HG02938 (cell line): Measurements from ENCODE around the gene SLC25A11.
"Not testable (repeated sequence)": the region's sequence is repeated elsewhere in the genome, so short reads cannot be mapped to it uniquely, and the experiment has no call there.

Experiments used
- ATAC-seq: cut with Tn5 transposase; IDR thresholded peaks from one replicate; pipeline ENCODE4 v1.9.1; 2021; ENCODE audit warnings: mild to moderate bottlenecking, moderate library complexity; ENCODE audit not compliant: unreplicated experiment

SLC25A11 gene

DNA sequence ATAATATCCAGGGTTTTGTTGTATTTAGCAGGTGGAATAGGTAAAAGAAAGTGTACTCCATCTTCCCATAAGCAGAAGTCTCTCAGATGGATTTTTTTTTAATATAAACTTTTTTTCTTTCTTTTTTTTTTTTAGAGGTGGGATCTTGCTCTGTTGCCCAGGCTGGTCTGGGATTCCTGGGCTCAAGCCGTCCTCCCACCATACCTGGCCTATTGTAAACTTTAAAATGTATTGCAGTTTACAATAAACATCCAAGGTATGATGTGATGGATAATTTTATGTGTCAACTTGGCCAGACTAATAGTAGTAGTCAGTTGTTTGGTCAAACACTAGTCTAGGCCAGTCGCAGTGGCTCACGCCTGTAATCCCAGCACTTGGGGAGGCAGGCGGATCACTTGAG lies 18.5 kb downstream of the SLC25A11 start:
- no peak for ATAC-seq

DNA sequence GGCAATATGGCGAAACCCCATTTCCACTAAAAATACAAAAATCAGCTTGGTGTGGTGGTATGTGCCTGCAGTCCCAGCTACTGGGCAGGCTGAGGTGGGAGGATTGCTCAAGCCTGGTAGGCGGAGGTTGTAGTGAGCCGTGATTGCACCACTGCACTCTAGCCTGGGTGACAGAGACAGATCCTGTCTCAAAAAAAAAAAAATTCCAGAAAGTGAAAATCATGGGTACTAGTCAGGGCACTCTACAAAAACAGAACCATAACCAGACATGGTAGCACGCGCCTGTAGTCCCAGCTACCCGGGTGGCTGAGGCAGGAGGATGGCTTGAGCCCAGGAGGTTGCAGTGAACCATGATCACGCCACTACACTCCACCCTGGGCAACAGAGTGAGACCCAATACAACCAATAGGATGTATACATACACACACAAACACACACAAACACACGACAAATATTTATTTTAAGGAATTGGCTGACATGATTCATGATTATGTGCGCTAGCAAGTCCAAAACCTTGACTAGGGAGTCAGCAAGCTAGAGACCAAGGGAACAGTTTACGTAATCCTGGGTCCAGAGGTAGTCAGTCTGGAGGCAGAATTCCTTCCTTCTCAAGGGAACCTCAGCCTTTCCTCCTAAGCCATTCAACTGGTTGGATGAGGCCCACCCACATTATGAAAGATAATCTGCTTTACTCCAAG lies 19.3 kb downstream of the SLC25A11 start:
- no peak for ATAC-seq

DNA sequence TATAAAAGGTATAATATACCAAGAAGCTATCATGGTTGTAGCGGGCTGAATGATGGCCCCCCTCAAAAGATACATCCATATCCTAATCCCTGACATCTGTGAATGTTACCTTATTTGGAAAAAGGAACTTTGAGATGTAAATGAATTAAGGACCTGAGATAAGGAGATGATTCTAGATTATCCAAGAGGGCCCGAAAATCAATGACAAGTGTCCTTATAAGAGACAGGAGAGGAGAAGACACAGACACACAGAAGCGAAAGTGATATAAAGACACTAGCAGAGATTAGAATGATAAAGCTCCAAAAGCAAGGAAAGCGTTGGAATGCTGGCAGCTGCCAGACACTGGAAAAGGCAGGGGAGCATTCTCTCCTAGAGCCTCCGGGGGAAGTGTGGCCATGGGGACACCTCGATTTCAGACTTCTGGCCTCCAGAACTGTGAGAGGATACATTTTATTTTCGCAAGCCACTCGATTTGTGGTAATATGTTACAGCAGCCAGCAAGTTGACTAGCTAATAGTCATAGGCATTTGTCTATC lies 20.3 kb downstream of the SLC25A11 start:
- ATAC-seq, result no peak

DNA sequence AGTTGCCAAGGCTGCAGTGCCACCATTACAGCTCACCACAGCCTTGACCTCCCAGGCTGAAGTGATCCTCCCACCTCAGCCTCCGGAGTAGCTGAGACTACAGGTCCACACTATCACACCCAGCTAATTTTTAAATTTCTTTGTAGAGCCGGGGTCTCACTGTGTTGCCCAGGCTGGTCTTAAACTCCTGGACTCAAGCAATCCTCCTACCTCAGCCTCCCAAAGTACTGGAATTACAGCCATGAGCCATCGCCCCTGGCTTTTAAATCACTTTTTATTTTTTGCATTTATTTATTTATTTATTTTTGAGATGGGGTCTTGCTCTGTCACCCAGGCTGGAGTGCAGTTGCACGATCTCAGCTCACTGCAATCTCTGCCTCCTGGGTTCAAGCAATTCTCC lies 25.3 kb downstream of the SLC25A11 start:
- ATAC-seq, result not testable (repeated sequence)

DNA sequence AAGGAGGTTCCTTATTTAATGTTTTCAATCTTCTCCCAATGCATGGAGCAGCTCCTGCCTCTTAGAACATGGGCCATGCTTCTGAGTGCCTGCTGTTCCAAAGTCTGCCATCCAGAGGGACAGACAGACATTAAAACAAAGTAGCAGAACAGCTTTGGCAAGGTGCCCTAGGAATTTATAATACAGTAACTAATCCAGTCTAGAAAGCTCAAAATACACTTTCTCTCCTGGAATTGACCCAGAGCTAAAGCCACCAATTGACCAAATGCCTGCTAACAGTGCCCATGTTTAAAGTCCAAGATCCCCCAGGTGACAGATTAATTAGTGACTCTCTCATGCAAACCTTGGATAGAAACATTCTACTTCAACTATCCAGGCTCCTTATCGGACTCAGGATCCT lies 25.9 kb downstream of the SLC25A11 start:
- ATAC-seq, result no peak

DNA sequence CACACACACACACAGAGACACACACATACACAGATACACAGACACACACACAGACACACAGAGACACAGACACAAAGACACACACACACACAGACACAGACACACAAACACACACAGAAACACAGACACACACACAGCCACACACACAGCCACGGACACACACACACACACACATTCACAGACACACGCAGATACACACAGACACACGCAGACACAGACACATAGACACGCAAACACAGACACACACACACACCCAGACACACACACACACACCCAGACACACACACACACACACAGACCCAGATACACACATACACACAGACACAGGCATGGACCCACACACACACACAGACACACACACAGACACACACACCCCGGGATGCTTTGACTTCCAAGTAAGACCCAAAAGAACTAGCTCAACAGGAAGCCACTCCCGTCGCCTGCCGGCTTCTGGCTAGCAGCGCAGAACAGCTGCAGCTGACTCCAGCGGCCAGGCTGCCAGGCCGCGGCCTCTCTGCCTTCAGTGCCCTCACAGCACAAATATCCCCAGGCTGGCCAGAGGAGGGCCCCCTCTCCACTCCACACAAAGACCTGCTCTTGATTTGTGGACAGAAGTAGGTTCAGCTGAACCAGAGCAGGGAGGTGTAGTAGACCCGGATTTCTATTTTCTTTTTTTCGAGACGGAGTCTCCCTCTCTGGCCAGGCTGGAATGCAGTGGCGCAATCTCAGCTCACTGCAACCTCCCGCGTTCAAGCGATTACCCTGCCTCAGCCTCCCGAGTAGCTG lies 30.9 kb downstream of the SLC25A11 start:
- no peak for ATAC-seq

DNA sequence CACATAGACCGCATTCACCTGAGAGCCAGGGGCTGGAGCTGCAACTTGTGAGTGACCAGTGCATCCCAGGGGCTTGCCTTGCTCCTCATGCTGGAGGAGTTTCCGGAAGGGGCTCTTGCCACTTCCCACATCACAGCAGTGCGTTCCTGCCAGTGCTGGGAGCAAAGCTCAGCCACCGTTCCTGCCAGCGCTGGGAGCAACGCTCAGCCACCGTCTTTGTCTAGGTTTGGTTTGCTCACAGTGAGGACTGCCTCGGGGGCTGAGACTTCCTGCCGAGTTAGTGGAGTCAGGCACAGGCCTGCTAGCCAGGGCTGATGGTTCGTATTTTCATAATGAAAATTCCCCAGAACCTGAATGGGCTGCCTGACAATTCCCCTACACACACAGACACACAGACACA lies 31.5 kb downstream of the SLC25A11 start:
- ATAC-seq, result no peak

DNA sequence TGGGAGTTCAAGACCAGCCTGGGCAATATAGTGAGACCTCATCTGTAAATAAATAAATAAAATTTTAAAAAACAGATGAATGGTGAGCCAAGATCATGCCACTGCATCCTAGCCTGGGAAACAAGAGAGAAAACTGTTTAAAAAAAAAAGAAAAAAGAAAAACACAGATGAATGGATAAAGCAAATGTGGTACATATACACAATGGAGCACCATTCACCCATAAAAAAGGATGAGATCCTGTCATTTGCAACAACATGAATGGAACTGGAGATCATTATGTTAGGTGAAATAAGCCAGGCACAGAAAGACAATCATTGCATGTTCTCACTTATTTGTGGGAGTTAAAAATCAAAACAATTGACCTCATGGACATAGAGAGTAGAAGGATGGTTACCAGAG lies 33.2 kb downstream of the SLC25A11 start:
- ATAC-seq, result not testable (repeated sequence)

DNA sequence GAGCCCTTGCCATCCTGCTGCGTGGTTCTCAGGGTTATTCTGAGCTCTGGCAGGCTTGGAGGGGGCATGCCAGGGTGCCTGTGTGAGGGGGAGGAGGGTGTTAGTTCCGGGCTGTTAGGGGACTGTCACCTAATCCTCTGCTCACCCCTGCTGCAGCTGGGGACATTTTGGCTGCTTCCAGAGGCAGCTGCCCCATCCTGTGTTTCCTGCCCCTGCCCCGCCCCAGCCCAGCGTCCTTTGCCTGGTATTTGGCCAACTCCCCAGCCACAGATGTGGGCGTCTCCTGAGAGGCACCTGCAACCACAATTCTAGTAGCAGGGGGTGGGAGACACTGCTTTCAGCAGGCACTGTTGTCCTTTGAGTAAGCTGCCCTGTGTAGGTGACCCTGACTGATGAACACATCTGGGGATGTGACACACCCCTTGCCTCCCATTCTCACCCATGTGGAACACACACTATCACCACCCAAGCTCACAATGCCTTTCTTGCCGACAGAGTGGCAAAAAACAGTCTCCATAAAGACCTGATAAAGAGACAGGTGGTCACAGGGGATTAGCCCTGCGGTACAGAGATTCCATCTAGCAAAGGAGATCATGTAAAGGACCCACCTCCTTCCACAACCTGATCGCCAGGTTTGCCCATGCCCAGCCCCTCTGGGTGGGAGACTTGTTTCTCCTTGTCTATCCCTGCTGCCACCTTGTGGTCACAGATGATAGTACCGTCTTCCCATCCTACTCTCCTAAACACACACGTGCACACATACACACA lies 36.6 kb downstream of the SLC25A11 start, which contains the start of gene CHRNE:
TSS of gene CHRNE (minus strand) at position 48 of the 768 bp plus-strand sequence. CDS start at position 13, 35 bp downstream.
- ATAC-seq, result no peak

DNA sequence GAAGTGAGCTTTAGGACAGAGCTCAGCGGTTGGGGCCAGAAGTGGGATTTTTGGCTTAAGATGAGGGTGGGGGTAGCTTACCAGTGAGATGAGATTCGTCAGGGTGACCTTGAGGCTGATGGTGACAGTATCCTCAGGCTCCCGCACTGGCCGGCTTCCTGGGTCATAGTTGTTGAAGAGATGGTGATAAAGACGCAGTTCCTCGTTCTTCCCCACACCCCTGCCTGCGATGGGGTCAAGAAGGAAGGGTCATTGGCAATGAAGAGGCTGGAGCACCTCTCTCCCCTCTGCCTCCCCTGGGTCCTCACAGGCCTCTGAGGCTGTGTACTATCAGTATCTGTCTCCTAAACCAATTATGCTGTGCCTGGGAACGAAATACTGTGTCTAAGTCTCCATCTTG lies 37.3 kb downstream of the SLC25A11 start:
- ATAC-seq, result no peak

DNA sequence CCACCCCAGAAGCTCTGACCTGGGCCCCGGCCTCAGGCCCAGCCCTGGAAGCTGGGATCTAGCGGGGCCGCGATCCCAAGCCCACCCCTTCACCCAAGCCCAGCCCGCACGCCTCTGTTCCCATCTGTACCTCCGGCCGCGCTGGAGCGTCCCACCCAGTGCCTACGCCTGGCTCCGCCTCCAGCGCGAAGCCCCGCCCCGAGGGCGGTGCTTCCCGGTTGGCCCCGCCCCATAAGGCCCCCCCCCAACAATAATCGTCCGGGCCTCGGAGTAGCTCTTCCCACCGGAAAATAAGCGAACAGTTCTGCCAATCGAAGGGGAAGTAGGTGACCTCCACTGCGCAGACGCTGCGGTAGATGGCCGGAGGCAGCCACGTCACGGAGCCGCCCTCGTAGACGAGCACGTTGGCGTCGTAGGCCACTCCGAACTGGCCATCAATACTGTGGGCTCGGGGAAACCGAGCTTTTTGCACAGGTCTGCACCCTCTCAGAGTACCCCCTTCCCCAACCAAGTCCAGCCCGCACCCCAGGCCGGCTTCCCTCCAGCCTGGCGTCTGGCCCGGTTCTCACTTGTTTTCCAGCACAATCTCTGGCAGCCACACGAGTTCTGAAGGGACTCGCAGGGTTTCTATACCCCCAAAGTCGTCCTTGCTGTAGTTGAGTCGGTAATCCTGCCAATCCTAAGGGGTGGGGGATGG lies 38.0 kb downstream of the SLC25A11 start:
- ATAC-seq, result no peak

DNA sequence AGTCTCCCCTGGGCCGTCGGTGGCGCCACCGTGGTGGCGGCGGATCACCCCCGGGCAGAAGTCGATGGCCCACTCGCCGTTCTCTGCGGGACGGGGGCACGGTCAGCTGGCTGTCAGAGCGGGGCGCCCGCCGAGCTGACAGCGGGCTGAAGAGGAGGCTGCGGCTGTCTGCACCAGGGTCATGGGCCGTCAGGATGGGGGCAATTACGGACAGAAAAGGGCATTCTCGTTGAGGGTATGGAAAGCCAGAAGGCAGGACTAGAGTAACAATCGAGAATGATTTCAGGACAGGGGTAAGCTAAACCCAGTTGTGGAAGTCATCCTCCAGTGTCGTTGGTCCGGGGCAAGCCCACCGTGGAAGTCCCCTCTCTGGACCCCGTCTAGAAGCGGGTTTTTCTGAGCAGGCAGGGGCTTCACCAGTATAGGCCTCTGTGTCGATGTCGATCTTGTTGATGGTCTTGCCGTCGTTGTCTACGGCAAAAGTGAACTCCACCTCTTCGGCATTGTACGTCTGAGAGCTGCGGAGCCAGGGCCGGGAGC lies 38.7 kb downstream of the SLC25A11 start:
- no peak for ATAC-seq

DNA sequence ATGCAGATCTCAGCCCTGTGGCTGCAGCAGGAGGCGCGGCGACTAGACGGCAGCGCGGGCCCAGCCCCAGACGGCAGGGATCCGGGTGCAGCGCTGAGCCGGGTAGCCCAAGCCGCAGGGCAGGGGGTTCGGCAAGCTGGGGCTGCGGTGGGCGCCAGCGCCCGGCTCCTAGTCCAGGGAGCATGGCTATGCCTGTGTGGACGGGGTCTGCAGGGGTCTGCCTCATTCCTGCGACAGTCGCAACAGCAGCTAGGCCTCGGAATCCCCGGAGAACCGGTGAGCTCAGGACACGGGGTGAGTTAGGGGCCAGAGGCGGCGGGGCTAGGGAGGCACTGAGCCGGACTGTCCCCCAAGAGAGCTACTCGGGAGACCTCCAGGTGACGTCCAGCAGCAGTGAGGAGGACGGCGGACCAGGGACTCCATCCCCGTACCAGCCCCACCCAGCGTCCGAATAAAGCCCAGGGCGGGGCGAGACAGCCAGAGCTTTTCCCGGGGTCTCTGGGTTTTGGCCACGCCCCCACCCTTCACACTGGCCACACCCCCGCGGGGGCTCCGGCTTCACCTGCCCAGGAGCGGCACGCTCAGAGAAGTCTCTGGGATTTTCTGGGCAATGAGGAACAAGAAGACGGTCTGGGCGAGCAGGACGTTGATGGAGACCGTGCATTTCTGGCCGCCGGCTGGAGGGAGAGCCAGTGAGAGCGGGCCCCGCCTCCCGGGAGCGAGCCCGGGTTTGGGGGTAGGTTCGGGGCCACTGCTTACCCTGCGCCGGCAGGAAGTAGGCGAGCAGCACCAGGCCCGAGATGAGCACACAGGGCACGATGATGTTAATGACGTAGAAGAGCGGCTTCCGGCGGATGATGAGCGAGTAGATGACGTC lies 39.4 kb downstream of the SLC25A11 start:
- ATAC-seq, result no peak

DNA sequence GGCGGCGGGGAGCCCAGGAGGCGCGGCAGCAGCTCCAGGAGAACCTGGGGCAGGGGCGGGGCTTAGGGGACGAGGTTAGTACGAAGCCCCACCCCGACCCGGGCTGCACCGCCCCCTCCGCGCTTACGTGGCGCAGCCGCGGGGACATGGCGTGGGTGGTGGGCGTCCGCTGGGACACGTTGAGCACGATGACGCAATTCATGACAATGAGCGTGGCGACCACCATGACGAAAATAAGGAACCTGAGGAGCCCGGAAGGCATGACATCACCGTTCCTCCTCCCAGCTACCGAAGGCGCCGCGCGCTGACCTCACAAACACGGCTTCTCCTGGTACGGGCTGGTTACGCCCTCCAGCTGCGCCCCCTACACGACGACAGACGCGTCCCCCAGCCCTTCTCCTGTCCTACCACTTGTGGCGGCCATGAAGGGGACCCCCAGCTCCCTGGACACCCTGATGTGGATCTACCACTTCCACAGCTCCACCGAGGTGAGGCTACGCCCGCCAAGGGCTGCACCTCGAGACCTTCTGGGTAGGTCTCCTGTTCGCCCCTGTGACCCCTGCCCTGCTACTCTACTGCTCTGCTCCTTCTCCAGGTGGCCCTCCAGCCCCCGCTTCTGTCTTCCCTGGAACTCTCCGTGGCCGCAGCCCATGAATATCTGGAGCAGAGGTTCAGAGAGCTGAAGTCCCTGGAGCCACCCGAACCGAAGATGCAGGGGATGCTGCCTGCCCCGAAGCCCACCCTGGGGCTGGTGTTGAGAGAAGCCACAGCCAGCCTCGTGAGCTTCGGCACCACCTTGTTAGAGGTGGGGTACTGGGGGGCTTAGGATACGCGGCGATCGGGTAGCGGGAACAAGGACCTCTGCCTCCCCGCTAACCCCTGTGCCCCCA lies 40.3 kb downstream of the SLC25A11 start, which contains the start of gene C17orf107:
TSS of gene C17orf107 (plus strand) at position 196 of the 890 bp plus-strand sequence. CDS start at position 423, 227 bp downstream.
- ATAC-seq, result no peak

DNA sequence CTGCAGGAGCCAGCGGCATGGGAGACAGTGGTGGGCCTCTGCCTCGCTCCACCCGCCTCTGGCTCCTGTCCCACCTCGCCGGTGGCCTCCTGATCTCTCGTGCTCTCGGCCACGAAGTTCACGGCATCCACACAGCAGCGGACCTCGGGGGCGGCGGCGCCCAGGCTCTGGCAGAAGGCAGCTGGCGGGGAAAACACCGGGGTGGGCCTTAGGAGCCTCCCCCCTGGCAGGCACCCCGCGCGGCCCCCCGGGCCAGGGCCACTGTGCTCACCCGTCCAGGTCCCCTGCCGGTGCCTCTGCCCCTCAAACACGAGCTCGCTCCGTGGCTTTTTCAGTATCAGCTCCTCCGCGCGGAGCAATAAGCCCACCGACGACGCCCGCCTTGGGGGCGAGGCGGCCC lies 40.9 kb downstream of the SLC25A11 start:
- no peak for ATAC-seq

DNA sequence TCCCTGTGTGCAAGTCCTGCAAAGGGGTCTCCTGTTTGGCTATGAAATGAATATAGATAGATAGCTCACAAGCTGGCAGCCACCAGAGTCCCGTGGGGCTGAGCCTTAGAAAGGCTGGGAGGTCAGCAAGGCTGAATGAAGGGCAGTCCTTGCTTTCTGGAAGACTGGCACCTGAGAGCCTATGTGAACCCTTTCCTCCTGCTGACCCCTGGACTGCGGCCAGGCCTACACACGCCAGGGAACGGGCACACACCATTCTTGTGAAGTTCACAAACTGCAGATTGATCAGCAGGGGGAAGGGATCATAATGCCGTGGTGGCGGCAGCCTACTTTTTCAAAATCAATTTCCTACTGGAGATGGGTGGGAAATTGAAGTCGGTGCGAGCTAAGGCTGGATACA lies 41.5 kb downstream of the SLC25A11 start:
- no peak for ATAC-seq

DNA sequence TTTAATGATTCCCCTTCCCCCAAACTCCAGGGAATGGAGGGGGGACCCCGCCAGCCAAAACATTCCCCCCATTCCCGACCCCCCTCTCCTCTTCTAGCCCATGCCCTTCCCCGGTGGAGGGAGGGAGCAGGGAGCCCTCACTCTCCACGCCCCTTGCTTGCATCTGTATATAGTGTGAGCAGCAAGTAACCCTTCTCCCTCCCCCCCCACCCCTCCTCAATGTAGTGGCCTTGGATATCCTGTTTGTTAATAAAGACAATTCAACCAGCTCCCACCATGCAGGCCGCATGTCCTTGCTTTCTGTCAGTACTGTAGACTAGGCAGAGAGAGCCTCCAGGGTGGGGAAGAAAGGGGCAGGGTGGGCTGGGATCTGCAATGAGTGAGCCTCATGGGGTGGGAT lies 42.1 kb downstream of the SLC25A11 start:
- no peak for ATAC-seq

DNA sequence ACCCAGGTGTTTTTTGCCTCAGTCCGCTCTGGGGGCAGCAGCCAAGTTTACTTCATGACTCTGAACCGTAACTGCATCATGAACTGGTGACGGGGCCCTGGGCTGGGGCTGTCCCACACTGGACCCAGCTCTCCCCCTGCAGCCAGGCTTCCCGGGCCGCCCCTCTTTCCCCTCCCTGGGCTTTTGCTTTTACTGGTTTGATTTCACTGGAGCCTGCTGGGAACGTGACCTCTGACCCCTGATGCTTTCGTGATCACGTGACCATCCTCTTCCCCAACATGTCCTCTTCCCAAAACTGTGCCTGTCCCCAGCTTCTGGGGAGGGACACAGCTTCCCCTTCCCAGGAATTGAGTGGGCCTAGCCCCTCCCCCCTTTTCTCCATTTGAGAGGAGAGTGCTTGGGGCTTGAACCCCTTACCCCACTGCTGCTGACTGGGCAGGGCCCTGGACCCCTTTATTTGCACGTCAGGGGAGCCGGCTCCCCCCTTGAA lies 42.6 kb downstream of the SLC25A11 start:
- no peak for ATAC-seq
